Breast epithelium (tissue), 3 donors: ENCODE data around the gene HOXB2.

Experiments used
- CTCF ChIP-seq, 3 donors: fragments of 450-650 bp; IDR thresholded peaks; one replicate each; pipeline ENCODE4 v1.5.1; 2016 to 2017; ENCODE audit warnings: antibody characterized with exemption in 3 of 3, mild to moderate bottlenecking in 3 of 3, moderate library complexity in 3 of 3
- POLR2A ChIP-seq: fragments of 450-650 bp; IDR thresholded peaks from one replicate; pipeline ENCODE4 v1.6.1; 2016; ENCODE audit warnings: antibody characterized with exemption, mild to moderate bottlenecking, moderate library complexity
- POLR2AphosphoS5 ChIP-seq, 3 donors: sonication (generic); formaldehyde crosslinking; IDR thresholded peaks; one replicate each; pipeline ENCODE4 v1.6.1; 2017; ENCODE audit warnings: antibody characterized with exemption in 3 of 3

GRCh38 chr17:48529683-48530009, 15.3 kb downstream of the HOXB2 start:
- TF ChIP-seq POLR2A (no peak), CTCF (IDR thresholded peaks at IDR 0.05) (no peak), POLR2AphosphoS5 (IDR thresholded peaks at IDR 0.05) (no peak)
